ENCODE data around the gene SCRN1. TPM values are rescaled to one million over a fixed set of nuclear protein-coding genes. Genes with fewer than 3 reads are reported as not detected.

The SCRN1 gene
- total RNA-seq, 1 donor = 45.6 TPM

- Histone ChIP-seq H3K27me3 (ENCODE audit: insufficient read depth, low read length) (no peaks in the 10 kb centered on the region), H3K36me3 (ENCODE audit: insufficient read depth, low read length) (peaks cover 18% of the 10 kb centered on the region), H3K9me3 (ENCODE audit: low read depth, low read length) (no peaks in the 10 kb centered on the region), H3K4me3 (ENCODE audit: insufficient read depth, low read length) (no peak overlapping the region), H3K4me2 (ENCODE audit: insufficient read depth, low read length) (no peak overlapping the region), H2AFZ (ENCODE audit: low read length) (no peak overlapping the region), H4K20me1 (ENCODE audit: insufficient read depth, low read length) (no peaks in the 10 kb centered on the region), H3K79me2 (ENCODE audit: insufficient read depth, low read length) (no peaks in the 10 kb centered on the region), H3K4me1 (ENCODE audit: insufficient read depth, low read length) (no peaks in the 10 kb centered on the region), H3K27ac (ENCODE audit: low read depth, low read length) (no peak overlapping the region)
- DNase-seq (ENCODE audit: insufficient read length, low spot score, missing footprints) = no peak
- TF ChIP-seq CTCF (IDR thresholded peaks at IDR 0.05; ENCODE audit: extremely low read depth, low read depth, low read length) = no peak
These were observed 20.4 kb upstream of the SCRN1 start for GRCh38 chr7:30010021-30010420.

GRCh38 chr7:30005464-30005863 lies 15.9 kb upstream of the SCRN1 start:
- H3K27me3 ChIP-seq (ENCODE audit: insufficient read depth, low read length) = no peaks in the 10 kb centered on the region
- TF ChIP-seq CTCF (IDR thresholded peaks at IDR 0.05; ENCODE audit: extremely low read depth, low read depth, low read length) = no peak
- no peaks in the 10 kb centered on the region for H4K20me1 ChIP-seq (ENCODE audit: insufficient read depth, low read length)
- H3K27ac ChIP-seq (ENCODE audit: low read depth, low read length) = no peak overlapping the region
- no peak overlapping the region for H3K4me2 ChIP-seq (ENCODE audit: insufficient read depth, low read length)
- H3K79me2 ChIP-seq (ENCODE audit: insufficient read depth, low read length) = no peaks in the 10 kb centered on the region
- no peak overlapping the region for H2AFZ ChIP-seq (ENCODE audit: low read length)
- DNase-seq (ENCODE audit: insufficient read length, low spot score, missing footprints) = no peak
- no peaks in the 10 kb centered on the region for H3K9me3 ChIP-seq (ENCODE audit: low read depth, low read length)
- no peaks in the 10 kb centered on the region for H3K4me1 ChIP-seq (ENCODE audit: insufficient read depth, low read length)
- no peaks in the 10 kb centered on the region for H3K36me3 ChIP-seq (ENCODE audit: insufficient read depth, low read length)
- no peak overlapping the region for H3K4me3 ChIP-seq (ENCODE audit: insufficient read depth, low read length)

GRCh38 chr7:30003098-30003497 lies 13.5 kb upstream of the SCRN1 start:
- Histone ChIP-seq H3K9me3 (ENCODE audit: low read depth, low read length) (no peaks in the 10 kb centered on the region), H3K27ac (ENCODE audit: low read depth, low read length) (no peak overlapping the region)
- TF ChIP-seq CTCF (IDR thresholded peaks at IDR 0.05; ENCODE audit: extremely low read depth, low read depth, low read length) = no peak

GRCh38 chr7:30001998-30002397 lies 12.4 kb upstream of the SCRN1 start:
- Histone ChIP-seq H3K27me3 (ENCODE audit: insufficient read depth, low read length) (no peaks in the 10 kb centered on the region), H3K36me3 (ENCODE audit: insufficient read depth, low read length) (no peaks in the 10 kb centered on the region), H2AFZ (ENCODE audit: low read length) (no peak overlapping the region), H3K79me2 (ENCODE audit: insufficient read depth, low read length) (no peaks in the 10 kb centered on the region), H3K4me3 (ENCODE audit: insufficient read depth, low read length) (no peak overlapping the region), H3K4me1 (ENCODE audit: insufficient read depth, low read length) (no peaks in the 10 kb centered on the region), H3K27ac (ENCODE audit: low read depth, low read length) (no peak overlapping the region), H3K9me3 (ENCODE audit: low read depth, low read length) (no peaks in the 10 kb centered on the region), H4K20me1 (ENCODE audit: insufficient read depth, low read length) (no peaks in the 10 kb centered on the region), H3K4me2 (ENCODE audit: insufficient read depth, low read length) (no peak overlapping the region)
- DNase-seq (ENCODE audit: insufficient read length, low spot score, missing footprints) = no peak
- TF ChIP-seq CTCF (IDR thresholded peaks at IDR 0.05; ENCODE audit: extremely low read depth, low read depth, low read length) = no peak

More at GRCh38 chr7:30003098-30003497, 13.5 kb upstream of the SCRN1 start:
- Histone ChIP-seq H2AFZ (ENCODE audit: low read length) (no peak overlapping the region), H3K4me3 (ENCODE audit: insufficient read depth, low read length) (no peak overlapping the region), H4K20me1 (ENCODE audit: insufficient read depth, low read length) (no peaks in the 10 kb centered on the region), H3K27me3 (ENCODE audit: insufficient read depth, low read length) (no peaks in the 10 kb centered on the region), H3K79me2 (ENCODE audit: insufficient read depth, low read length) (no peaks in the 10 kb centered on the region), H3K36me3 (ENCODE audit: insufficient read depth, low read length) (no peaks in the 10 kb centered on the region), H3K4me1 (ENCODE audit: insufficient read depth, low read length) (no peaks in the 10 kb centered on the region), H3K4me2 (ENCODE audit: insufficient read depth, low read length) (no peak overlapping the region)
- DNase-seq (ENCODE audit: insufficient read length, low spot score, missing footprints) = no peak
